Measurements from ENCODE around the gene FAM98C.
A peak's percentile ranks its signal among the peaks of the same experiment; 100 is the strongest.

The FAM98C gene

DNA sequence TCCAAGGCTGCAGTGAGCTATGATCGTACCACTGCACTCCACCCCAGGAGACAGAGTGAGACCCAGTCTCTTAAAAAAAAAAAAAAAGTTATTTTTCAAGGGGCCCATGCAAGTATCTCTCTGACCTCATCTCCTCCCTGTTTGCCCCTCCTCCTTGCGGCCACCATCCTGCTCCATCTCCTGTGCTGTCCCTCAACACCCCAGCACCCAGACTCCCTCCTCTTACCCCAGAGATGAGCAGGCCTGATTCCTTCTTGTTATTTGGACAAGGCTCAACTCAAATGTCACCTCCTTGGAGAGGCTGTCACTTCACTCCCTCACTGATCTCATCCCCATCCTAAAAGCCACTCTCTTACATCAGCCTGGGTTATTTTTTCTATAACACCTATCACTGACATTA lies 35.0 kb downstream of the FAM98C start:
- no peak overlapping the region for H3K4me3 ChIP-seq (replicated peaks; ENCODE audit: low read depth, low read length)
- DNase-seq (ENCODE audit: low read depth): no peak
- TF ChIP-seq, protein P1, sequence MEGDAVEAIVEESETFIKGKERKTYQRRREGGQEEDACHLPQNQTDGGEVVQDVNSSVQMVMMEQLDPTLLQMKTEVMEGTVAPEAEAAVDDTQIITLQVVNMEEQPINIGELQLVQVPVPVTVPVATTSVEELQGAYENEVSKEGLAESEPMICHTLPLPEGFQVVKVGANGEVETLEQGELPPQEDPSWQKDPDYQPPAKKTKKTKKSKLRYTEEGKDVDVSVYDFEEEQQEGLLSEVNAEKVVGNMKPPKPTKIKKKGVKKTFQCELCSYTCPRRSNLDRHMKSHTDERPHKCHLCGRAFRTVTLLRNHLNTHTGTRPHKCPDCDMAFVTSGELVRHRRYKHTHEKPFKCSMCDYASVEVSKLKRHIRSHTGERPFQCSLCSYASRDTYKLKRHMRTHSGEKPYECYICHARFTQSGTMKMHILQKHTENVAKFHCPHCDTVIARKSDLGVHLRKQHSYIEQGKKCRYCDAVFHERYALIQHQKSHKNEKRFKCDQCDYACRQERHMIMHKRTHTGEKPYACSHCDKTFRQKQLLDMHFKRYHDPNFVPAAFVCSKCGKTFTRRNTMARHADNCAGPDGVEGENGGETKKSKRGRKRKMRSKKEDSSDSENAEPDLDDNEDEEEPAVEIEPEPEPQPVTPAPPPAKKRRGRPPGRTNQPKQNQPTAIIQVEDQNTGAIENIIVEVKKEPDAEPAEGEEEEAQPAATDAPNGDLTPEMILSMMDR (IDR thresholded peaks at IDR 0.05; ENCODE audit: low read length, missing control alignments): no peak

DNA sequence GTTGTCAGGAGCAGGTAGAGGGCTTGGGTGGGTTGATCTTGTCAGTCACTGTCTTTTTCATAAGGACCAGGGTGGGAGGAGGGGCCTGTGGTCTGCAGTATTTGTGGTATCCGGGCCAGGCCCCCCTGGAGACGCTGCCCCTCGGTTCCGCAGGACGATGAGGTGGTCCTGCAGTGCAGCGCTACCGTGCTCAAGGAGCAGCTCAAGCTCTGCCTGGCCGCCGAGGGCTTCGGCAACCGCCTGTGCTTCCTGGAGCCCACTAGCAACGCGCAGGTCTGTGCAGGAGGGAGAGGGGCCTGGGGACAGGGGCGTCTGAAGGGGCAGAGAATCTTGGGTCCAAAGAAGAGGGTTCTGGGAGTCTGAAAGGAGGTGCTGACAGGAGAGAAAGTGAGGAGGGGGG lies 37.7 kb downstream of the FAM98C start:
- H3K4me3 ChIP-seq (replicated peaks; ENCODE audit: low read depth, low read length): no peak overlapping the region
- no peak for DNase-seq (ENCODE audit: low read depth)
- TF ChIP-seq, protein P1 (IDR thresholded peaks at IDR 0.05; ENCODE audit: low read length, missing control alignments): no peak

DNA sequence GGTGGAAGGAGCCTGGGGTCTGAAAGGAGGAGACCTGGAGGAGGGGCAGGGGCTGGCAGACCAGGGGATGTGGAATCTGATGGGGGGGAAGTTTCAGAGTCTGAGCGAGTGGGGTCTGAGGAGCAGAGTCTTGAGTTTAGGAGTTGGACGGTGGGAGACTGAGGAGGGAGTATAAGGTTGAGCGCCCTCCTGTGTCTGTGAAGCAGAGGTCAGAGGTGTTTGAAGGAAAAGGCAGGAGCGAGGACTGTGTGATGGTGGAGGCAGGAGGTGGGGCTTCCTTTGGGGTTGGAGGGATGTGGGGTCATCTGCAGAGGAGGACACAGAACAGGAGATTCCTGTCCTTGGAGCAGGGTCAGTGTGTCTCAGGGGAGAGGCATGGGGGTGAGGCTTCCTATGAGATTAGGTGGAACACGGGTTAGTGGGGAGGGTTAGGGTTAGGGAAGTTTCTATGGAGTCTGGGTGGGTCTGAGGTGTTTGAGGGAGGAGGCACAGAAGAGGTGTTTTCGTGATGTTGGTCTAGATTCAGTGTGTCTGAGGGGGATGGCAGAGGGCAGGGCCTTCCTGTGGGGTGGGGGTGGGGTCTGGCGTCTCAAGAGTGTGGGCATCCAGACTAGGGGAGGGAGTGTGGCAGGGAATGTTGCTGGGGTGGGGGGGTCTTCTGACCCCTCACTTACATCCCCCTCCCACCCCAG lies 38.9 kb downstream of the FAM98C start:
- TF ChIP-seq, protein P1 (IDR thresholded peaks at IDR 0.05; ENCODE audit: low read length, missing control alignments): no peak
- peak; percentile 8 for DNase-seq (ENCODE audit: low read depth)
- no peak overlapping the region for H3K4me3 ChIP-seq (replicated peaks; ENCODE audit: low read depth, low read length)

DNA sequence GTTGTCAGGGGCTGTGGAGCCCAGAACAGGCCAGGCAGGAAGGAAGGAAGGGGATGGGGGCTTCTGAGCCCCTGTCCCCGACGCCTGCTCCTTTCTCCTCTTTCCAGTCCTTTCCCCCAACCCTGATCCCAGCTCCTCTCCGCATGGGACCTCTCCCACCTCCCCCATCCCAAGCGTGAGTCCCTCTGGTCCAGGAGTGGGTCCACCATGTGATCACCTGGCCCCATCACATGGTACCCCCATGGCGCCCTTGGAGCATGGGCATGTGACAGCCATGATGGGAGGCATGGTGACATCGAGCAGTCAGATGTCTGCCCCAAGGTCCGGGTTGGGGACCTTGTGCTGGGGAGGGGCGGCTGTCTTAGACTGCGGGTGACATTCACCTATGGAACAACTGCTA lies 39.8 kb downstream of the FAM98C start:
- TF ChIP-seq, protein P1 (IDR thresholded peaks at IDR 0.05; ENCODE audit: low read length, missing control alignments): no peak
- no peak overlapping the region for H3K4me3 ChIP-seq (replicated peaks; ENCODE audit: low read depth, low read length)
- DNase-seq (ENCODE audit: low read depth): no peak

DNA sequence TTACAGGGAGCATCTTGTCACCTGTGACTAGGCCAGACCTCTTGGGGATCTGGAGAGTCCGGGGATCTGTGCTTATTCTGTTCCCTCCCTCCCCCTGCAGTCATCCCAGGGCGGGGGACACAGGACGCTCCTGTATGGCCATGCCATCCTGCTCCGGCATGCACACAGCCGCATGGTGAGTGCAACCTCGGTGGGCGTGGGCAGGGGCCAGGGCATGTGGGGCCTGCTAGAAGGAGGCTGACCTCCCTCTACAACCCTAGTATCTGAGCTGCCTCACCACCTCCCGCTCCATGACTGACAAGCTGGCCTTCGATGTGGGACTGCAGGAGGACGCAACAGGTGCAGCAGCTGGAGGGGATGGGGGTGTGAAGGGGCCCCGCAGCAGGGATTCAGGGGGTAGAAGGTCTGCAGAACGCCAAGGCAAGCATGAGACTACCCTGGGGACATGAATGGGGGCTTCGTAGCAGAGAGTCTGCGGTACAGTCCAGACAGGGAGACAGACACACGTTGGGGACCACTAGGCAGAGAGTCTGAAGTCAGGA lies 40.6 kb downstream of the FAM98C start:
- TF ChIP-seq, protein P1 (IDR thresholded peaks at IDR 0.05; ENCODE audit: low read length, missing control alignments): no peak
- H3K4me3 ChIP-seq (replicated peaks; ENCODE audit: low read depth, low read length): no peak overlapping the region
- no peak for DNase-seq (ENCODE audit: low read depth)

DNA sequence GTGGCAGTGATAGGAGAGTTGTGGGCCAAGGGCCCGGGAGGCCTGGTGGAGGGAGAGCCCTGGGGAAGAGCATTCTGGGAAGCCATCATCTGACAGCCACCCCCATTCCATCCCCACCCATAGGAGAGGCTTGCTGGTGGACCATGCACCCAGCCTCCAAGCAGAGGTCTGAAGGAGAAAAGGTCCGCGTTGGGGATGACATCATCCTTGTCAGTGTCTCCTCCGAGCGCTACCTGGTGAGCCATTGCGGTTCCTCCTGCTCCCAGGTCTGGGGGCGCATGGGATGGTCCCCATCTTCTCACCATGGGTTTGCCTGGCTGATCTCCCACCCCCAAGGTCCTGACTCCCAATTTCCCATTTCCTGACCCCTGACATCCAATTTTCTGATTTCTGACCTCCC lies 41.1 kb downstream of the FAM98C start:
- no peak overlapping the region for H3K4me3 ChIP-seq (replicated peaks; ENCODE audit: low read depth, low read length)
- TF ChIP-seq, protein P1 (IDR thresholded peaks at IDR 0.05; ENCODE audit: low read length, missing control alignments): no peak
- DNase-seq (ENCODE audit: low read depth): no peak

DNA sequence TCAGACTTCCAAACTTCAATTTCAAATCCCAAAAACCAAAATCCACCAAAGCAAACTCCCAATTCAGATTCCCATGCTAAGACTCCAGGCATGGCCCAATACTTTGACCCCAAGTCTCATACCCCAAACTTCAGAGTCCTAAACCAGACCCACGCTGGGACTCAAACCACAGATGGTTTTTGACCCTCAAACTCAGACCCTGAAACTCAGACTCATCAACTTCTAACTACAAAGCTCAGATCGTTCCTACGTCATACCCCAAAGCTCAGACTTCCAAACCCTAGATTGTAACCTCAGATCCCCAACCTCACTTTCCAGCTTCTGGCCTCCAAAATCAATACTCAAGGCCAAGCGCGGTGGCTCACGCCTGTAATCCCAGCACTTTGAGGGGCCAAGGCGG lies 42.5 kb downstream of the FAM98C start:
- no peak overlapping the region for H3K4me3 ChIP-seq (replicated peaks; ENCODE audit: low read depth, low read length)
- TF ChIP-seq, protein P1 (IDR thresholded peaks at IDR 0.05; ENCODE audit: low read length, missing control alignments): no peak
- DNase-seq (ENCODE audit: low read depth): no peak

All from fibroblast of pulmonary artery (primary cell).